Measurements from ENCODE around the gene NRXN3. TPM values are rescaled to one million over a fixed set of nuclear protein-coding genes. Genes with fewer than 3 reads are reported as not detected.

The NRXN3 gene
- total RNA-seq, 1 experiment from 2014 or later, result 0.59 TPM

GRCh38 chr14:79862045-79862444 lies 1691.9 kb downstream of the NRXN3 start:
- no peak for DNase-seq (ENCODE audit: low spot score)

- DNase-seq (ENCODE audit: low spot score), result no peak
Measured at GRCh38 chr14:79871136-79871535, 1701.0 kb downstream of the NRXN3 start.

GRCh38 chr14:79878229-79878628 lies 1708.1 kb downstream of the NRXN3 start:
- no peak for DNase-seq (ENCODE audit: low spot score)

- DNase-seq (ENCODE audit: low spot score), result no peak
Measured at GRCh38 chr14:79878785-79879184, 1708.6 kb downstream of the NRXN3 start.

- DNase-seq (ENCODE audit: low spot score), result no peak
Measured at GRCh38 chr14:79881299-79881698, 1711.1 kb downstream of the NRXN3 start.

GRCh38 chr14:79890527-79890926 lies 1720.4 kb downstream of the NRXN3 start:
- no peak for DNase-seq (ENCODE audit: low spot score)

- no peak for DNase-seq (ENCODE audit: low spot score)
Measured at GRCh38 chr14:79896009-79896408, 1725.8 kb downstream of the NRXN3 start.

GRCh38 chr14:79899610-79900009 lies 1729.4 kb downstream of the NRXN3 start:
- no peak for DNase-seq (ENCODE audit: low spot score)

- no peak for DNase-seq (ENCODE audit: low spot score)
Measured at GRCh38 chr14:79904497-79904896, 1734.3 kb downstream of the NRXN3 start.

GRCh38 chr14:79906994-79907393 lies 1736.8 kb downstream of the NRXN3 start:
- no peak for DNase-seq (ENCODE audit: low spot score)

GRCh38 chr14:79910086-79910485 lies 1739.9 kb downstream of the NRXN3 start:
- no peak for DNase-seq (ENCODE audit: low spot score)

- DNase-seq (ENCODE audit: low spot score), result no peak
Measured at GRCh38 chr14:79911744-79912143, 1741.6 kb downstream of the NRXN3 start.

GRCh38 chr14:79914595-79914994 lies 1744.4 kb downstream of the NRXN3 start:
- DNase-seq (ENCODE audit: low spot score), result no peak

GRCh38 chr14:79915406-79915805 lies 1745.2 kb downstream of the NRXN3 start:
- DNase-seq (ENCODE audit: low spot score), result no peak

GRCh38 chr14:79916281-79916680 lies 1746.1 kb downstream of the NRXN3 start:
- no peak for DNase-seq (ENCODE audit: low spot score)

GRCh38 chr14:79916892-79917291 lies 1746.7 kb downstream of the NRXN3 start:
- no peak for DNase-seq (ENCODE audit: low spot score)

Measured in A172 (cell line).